Adipose tissue (tissue), 3 donors: ENCODE results near the gene NOC3L. TPM values are rescaled to one million over a fixed set of nuclear protein-coding genes. Genes with fewer than 3 reads are reported as not detected.
A peak's percentile ranks its signal among the peaks of the same experiment; 100 is the strongest.
"Not testable (repeated sequence)": the region's sequence is repeated elsewhere in the genome, so short reads cannot be mapped to it uniquely, and the experiment has no call there.

Experiments
- H3K27ac ChIP-seq: one replicate; pipeline ENCODE4 v1.5.1; 2013; ENCODE audit warnings: low read depth, low read length
- WGBS, 3 donors: extraction: QIAGEN DNeasy Blood & Tissue Kit; methylation state at CpG; one replicate each; pipeline ENCODE4 v1.1.7; 2013; 5-methylcytosine and 5-hydroxymethylcytosine counted together
- polyA plus RNA-seq, 3 donors: library from polyadenylated mRNA; stranded (reverse); fragments of 200-250 nt; gene quantifications; one replicate each; pipeline ENCODE4 v1.2.3, GENCODE V29; 2013
- donor health status: healthy with polysubstance abuse.
- donor health status: Bipolar disorder and iron deficiency.
- donor health status: healthy.

The NOC3L gene, protein sequence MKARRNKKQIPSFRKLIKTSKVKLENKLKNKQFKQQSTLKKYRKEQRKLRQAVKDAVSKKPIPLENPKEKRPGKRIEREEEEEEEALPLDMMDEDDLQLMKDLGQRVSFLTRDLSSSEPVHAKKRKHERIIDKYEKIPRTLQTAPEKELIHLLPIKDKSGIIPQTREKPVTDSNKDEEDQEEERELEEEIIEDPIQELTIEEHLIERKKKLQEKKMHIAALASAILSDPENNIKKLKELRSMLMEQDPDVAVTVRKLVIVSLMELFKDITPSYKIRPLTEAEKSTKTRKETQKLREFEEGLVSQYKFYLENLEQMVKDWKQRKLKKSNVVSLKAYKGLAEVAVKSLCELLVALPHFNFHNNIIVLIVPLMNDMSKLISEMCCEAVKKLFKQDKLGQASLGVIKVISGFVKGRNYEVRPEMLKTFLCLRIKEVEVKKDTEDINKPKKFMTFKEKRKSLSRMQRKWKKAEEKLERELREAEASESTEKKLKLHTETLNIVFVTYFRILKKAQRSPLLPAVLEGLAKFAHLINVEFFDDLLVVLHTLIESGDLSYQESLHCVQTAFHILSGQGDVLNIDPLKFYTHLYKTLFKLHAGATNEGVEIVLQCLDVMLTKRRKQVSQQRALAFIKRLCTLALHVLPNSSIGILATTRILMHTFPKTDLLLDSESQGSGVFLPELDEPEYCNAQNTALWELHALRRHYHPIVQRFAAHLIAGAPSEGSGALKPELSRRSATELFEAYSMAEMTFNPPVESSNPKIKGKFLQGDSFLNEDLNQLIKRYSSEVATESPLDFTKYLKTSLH
- 1 to 10 TPM; 3.3 to 8.8 (median 5.6) TPM for polyA plus RNA-seq

DNA sequence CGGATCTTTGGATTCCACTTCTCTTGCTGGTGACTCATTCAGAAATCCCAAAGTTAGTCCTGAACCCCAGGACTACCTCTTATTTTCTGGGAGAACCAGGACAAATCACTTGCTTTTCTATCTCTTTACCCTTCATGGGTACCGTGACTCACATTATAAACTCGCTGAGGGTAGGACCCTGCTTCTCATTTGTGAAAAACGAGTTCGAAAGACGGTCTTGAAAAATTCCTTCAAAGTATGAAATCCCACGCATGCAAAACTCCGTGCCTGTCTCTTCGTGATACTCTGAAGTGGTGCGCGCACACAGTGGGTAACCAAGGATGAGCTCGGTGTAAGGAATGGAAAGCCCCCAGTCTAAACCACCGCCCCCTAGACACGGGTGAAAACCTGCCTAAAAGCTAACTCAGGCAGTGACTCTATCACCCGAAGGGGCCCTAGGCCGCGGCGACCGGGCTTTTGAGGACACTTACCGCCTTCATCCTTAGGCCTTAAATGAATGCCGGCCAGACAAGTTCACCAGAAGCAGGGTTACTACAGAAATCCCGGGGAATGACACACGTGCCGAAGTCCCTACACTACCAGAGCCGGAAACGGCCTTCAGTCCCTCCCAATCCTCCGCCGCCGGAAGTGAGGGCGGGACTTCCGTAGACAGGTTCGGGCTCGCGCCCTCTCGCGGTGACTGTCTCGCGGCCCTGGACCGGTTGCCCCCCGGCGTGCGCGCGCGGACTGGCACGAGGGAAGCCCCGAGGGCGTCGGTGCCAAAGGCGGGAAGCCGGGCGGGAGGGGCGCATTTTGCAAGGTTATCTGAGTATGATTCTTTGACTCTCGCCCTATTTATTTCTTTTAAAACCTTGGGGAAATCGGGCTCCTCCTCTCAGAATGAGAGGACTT, at the start of gene NOC3L:
TSS of gene NOC3L (minus strand) at position 580 of the 891 bp plus-strand sequence. CDS start at position 479, 101 bp downstream.
- WGBS, 3 donors: 0 to 1% (median 0%) methylated on average over 55 of the region's 55 CpGs
- H3K27ac ChIP-seq: no peak within 1 kb of the TSS

DNA sequence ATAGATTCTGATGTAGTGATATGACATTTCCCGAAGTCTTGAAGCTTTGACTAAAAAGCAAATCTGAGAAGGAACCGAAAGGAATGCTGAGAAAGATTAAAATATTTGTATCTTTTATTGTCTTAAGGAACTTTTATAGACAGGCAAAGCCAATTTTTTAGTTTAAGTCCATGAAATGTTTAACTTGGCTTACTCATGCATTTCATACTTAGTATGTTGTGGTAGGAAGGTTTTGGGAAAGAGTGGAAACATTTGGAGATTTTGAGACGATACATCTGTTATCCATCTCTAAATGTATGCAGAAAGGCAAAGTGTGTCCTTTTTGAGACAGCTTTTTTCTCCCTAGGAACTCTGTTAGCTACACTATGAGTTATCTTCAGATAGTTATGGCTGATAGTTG, 49.7 kb upstream of the NOC3L start:
- 56 to 75% (median 72%) methylated on average over 3 of the region's 3 CpGs for WGBS, 3 donors
- H3K27ac ChIP-seq: no peak overlapping the region

DNA sequence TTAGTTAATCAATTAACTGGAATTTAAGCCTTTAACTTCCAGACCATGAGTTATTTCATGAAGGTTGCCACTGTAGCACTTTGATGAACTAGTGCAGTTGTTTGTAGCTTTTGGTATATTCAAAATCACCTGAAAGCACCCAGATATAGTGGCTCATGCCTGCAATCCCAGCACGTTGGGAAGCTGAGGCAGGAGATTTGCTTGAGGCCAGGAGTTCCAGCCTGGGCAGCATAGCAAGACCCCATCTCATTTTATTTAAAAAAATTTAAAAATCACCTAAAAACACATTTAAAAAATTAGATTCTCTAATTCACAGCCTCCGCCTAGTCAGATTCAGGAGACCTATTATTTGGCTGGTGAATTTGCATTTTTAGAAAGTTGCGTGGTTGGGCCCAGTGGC, 48.6 kb upstream of the NOC3L start:
- no peak overlapping the region for H3K27ac ChIP-seq
- WGBS, 3 donors: 92 to 99% (median 98%) methylated on average over 3 of the region's 3 CpGs

DNA sequence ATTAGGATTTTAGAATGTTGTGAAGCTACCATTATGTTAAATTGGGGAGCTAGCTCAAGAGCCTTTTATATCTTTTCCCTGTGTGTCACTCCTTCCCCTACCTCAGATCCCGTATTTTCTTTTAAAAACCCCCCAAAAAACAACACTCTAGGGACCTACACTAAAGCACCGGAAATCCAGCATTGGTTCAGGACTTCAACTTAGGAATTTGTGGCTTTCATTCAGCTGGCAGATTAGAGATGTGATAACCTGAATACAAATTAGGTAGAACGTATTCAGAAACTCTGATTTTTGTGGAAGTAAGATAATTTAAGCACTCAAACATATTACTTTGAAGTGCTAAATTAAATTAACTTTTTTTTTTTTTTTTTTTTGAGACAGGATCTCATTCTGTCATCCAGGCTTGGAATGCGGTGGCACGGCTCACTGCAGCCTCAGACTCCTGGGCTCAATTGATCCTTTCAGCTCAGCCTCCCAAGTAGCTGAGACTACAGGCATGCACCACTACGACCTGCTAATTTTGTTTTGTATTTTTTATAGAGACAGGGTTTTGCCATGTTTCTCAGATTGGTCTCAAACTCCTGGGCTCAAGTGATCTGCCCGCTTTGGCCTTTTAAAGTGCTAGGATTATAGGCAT, 46.4 kb upstream of the NOC3L start:
- 55 to 65% (median 57%) methylated on average over 7 of the region's 7 CpGs for WGBS, 3 donors
- H3K27ac ChIP-seq: no peak overlapping the region

DNA sequence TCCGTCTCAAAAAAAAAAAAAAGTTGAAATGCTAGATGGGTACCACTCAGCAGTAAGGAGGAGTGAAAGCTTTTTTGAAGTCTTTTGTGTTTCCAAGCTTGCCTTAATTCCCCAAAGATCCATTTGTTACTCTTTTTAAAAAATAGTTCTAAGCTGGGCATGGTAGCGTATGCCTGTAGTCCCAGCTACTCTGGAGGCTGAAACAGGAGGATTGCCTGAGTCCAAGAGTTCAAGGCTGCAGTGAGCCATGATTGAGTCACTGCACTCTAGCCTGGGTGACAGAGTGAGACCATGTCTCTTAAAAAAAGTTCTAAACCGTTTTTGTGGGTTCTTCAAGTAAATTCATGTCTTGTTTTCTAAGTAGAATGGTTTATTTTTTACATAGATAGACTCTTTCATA, 44.9 kb upstream of the NOC3L start:
- 75 to 82% (median 75%) methylated on average over 3 of the region's 3 CpGs for WGBS, 3 donors
- no peak overlapping the region for H3K27ac ChIP-seq

DNA sequence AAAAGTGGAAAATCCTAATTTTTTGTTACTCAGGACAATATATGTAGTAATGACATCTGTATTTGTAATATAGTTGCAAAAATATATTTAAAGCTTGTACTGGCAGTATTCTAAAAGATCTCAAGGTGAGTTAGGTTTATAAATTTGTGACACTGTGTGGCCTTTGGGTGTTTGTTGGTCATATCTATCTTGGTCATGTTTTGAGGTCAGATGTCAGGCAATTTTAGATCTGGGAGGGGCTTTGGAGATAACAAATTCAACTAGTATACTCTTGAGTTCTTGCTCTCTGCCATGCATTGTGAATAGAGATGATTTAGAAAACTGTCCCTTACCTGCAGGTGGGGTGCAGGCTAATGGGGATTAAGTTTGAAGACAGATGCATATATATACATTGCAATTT, 42.7 kb upstream of the NOC3L start:
- no peak overlapping the region for H3K27ac ChIP-seq

DNA sequence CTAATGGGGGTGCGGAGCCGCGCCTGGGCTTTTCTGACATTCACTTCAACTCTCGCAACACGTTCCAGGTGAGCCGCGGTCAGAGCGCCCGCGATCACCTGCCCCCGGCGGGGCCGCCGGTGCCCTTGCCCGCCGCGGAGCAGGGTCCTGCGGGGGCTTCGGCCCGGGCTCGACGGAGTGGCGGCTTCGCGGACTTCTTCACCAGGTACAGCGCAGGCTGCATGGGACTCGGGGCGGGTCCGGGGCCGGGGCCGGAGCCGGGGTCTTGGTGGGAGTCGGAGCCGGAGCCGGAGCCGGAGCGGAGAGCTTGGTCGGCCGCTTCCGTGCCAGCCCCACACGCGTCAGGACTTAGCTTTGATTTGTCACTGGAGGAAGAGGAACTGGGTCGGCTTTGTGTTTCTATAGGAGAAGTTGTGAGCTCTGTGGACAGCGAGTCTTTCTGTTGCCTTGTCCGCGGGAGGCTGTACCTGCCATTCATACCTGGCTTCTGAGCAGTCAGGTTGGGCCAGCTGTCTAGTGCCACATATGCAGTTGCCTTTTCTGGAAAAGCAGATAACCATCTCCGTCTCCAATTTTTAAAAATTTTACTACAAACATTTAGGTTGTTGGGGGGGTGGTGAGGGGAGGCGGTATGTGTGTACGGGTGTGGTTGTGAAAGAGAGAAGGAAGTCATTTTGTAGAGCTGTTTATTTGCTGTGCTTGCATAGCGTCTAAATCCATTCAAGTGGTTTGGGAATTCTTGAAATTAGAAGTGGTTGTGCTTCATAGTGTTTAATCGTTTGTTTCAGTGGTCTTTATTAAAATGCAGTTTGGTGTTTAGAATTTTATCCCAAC, 40.9 kb upstream of the NOC3L start:
- peak overlapping the region; percentile 86 for H3K27ac ChIP-seq
- 0 to 1% (median 1%) methylated on average over 37 to 51 of the region's 51 CpGs for WGBS, 3 donors

DNA sequence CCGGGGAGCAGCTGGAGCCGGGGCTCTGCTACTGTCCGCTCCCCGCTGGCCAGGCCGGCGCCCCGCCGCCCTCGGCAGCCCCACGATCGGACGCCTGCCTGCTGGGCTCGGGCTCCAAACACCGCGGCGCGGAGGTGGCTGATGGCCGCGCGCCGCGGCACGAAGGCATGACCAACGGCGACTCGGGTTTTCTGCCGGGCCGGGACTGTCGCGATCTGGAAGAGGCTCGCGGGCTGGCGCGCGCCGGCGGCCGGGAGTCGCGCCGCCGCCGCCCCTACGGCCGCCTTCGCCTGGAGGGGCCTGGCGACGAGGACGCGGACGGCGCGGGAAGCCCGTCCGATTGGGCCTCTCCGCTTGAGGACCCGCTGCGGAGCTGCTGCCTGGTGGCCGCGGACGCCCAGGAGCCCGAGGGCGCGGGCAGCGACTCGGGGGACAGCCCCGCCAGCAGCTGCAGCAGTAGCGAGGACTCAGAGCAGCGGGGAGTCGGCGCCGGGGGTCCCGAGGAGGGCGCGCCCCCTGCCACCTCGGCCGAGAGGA, 40.2 kb upstream of the NOC3L start:
- peak overlapping the region; percentile 86 for H3K27ac ChIP-seq
- WGBS, 3 donors: 0 to 1% (median 1%) methylated on average over 66 to 77 of the region's 77 CpGs

DNA sequence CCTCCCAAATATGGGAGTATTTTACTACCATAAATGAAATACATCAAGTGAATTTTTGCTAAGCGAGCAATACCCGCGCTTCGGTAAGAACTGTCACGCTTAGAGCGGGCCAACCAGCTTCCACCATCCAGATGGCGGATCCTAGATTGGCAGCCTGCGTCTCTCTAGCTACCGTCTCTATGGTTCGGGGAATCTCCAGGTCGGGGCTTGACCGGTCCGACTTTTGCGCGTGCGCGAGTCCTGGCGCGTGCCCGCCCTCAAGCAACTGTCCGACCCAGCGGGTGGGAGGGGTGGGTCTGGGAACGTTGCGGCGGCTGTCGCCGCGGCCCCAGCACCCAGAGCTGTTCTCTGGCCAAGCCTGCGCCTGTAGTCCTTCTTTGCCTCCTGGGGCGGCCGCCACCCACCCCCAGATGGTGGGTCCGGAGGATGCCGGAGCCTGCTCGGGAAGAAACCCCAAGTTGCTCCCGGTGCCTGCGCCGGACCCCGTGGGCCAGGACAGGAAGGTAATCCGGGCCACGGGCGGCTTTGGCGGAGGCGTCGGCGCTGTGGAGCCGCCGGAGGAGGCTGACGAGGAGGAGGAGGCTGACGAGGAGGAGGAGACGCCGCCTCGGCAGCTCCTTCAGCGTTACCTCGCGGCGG, 39.6 kb upstream of the NOC3L start, which contains the start of gene TBC1D12:
TSS of gene TBC1D12 (plus strand) at position 338 of the 639 bp plus-strand sequence. CDS start at position 411, 73 bp downstream.
- 0 to 1% (median 1%) methylated on average over 51 to 56 of the region's 56 CpGs for WGBS, 3 donors
- H3K27ac ChIP-seq: peak within 1 kb of the TSS; percentile 86

DNA sequence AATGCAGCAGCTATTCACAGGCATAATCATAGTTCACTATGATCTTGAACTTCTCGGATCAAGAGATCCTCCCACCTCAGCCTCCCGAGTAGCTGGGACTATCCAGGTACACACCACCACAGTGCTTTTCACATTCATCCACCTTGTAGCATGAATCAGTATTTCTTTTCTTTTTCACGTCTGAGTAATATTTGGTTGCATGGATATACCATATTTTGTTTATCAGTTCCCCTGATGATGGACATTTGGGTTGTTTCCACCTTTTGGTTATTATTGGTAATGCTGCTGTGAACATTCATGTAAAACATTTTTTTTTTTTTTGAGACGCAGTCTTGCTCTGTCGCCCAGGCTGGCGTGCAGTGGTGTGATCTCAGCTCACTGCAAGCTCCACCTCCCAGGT, 36.0 kb upstream of the NOC3L start:
- 89 to 92% (median 91%) methylated on average over 6 of the region's 6 CpGs for WGBS, 3 donors

DNA sequence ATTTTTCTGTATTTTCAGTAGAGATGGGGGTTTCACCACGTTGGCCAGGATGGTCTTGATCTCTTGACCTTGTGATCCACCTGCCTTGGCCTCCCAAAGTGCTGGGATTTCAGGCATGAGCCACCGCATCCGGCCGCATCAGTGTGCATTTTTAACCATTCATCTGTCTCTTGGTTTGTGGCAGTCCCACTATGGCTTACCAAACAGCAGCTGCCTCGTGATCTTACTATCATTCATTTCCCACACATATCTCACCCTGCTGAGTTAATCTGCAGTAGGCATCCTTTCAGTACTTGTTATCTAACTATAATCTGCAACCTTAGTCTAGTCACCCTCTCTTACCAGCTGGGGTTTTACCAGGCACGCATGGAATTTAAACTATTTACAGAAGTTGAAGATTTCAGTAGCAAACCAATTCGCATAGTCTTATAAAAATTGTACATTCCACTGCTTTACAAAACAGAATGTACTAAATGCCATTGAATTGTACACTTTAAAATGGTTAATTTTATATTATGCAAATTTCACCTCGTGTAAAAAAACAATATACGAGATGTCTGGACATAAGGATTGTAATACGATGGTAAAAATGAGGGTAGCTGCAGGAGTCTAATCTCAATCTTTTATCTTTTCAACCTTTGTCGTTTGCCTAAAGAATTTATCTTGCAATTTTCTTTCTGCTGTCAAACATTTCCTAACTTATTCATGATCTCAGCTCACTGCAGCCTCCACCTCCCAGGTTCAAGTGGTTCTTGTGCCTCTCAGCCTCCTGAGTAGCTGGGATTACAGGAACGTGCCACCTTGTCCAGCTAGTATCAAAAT, 35.0 kb upstream of the NOC3L start:
- H3K27ac ChIP-seq: no peak overlapping the region
- 48 to 67% (median 65%) methylated on average over 12 of the region's 12 CpGs for WGBS, 3 donors

More for the DNA sequence above, 36.0 kb upstream of the NOC3L start:
- no peak overlapping the region for H3K27ac ChIP-seq

DNA sequence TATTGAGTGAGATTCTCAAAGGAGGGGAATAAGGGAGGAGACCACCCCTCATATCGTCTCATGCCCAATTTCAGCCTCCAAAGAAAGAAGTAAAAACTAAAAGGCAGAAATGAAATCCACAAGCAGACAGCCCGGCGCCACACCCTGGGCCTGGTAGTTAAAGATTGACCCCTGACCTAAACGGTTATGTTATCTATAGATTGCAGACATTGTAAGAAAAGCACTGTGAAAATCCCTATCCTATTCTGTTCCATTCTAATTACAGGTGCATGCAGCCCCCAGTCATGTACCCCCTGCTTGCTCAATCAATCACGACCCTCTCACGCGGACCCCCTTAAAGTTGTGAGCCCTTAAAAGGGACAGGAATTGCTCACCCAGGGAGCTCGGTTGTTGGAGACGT, 29.4 kb upstream of the NOC3L start:
- WGBS, 3 donors: 77 to 86% (median 86%) methylated on average over 9 of the region's 9 CpGs
- not testable (repeated sequence) for H3K27ac ChIP-seq

DNA sequence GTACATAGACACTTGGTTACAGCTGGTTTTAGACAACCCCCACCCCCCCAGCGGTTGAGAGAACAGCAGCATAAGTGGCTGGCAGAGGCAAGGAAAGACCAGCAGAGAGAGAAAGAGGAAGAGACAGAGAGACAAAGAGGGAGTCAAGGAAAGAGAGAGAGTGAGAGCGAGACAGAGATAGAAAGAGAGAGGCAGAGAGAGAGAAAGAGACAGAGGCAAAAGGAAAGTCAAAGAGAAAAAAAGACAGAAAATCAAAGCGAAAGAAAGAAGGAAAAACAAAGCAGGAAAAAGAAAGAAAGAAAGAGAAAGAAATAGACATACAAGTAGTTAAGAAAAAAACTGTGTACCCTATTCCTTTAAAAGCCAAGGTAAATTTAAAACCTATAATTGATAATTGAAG, 23.0 kb upstream of the NOC3L start:
- 94 to 95% (median 95%) methylated on average over 3 of the region's 3 CpGs for WGBS, 3 donors
- not testable (repeated sequence) for H3K27ac ChIP-seq

DNA sequence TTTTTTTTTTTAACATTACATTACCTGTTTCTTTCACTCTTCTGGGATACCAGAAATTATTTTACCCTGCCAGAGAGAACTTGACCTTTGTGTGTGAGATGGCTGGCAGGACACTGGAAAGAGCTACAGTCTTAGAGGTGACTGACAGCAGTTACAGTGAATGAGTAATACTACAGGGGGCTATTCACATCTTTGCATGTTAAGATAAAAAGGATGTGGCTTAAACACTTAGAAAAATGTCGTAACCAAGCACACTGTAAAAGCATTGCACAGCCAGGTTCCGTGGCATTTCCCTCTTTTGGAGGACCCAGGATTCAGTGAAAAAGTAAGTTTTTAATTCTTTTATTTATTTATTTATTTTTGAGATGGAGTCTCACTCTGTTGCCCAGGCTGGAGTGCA, 20.8 kb upstream of the NOC3L start:
- no peak overlapping the region for H3K27ac ChIP-seq
- WGBS, 3 donors: 67 to 94% (median 67%) methylated on average over 2 of the region's 2 CpGs

DNA sequence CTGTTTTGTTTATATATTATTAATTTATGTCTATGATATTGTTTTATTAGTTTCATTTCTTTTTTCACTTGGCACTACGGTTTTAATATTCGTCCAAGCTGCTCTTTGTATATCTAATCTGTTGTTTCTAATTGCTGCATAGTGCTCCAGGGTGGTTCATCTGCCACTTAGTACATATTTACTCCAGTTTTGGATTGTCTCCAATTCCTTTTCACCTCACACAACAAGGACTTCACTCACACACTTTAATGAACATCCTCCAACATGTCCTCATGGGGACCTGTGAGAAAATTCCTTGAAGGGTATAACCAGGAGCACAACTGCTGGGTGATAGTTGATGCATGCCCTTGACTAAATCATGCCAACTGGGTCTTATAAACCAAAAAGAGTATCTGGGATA, 14.1 kb upstream of the NOC3L start:
- no peak overlapping the region for H3K27ac ChIP-seq
- WGBS, 3 donors: 72 to 89% (median 87%) methylated on average over 2 of the region's 2 CpGs

DNA sequence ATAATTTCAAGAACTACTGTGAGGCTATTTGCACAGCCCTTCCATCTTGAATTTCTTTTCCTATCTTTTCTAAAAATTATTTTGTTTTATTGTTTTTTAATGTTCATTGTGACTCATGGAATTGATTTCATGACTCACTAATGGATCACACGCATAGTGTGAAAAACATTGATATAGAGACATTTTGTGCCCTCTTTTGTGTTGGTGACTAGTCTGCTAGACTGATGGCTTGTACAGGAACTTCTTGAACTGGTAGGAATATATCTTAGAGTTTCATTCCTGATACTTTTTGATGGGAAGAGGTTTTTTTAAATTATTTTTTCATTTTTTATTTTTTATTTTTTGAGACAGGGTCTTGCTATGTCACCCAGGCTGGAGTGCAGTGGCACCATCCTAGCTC, 12.6 kb upstream of the NOC3L start:
- WGBS, 3 donors: 88 to 95% (median 91%) methylated on average over 1 of the region's 1 CpG
- no peak overlapping the region for H3K27ac ChIP-seq
